Measurements from ENCODE around the gene ADAMTSL1. TPM values are rescaled to one million over a fixed set of nuclear protein-coding genes. Genes with fewer than 3 reads are reported as not detected.

ADAMTSL1 gene
- total RNA-seq, 1 experiment from 2014 or later: not detected

GRCh38 chr9:18848657-18849056 is 374.7 kb downstream of the ADAMTSL1 start:
- Histone ChIP-seq H3K9me3 (ENCODE audit: control insufficient read depth, insufficient read depth, low read depth, low read length) (no peaks in the 10 kb centered on the region), H3K27ac (ENCODE audit: low read length) (no peak overlapping the region), H3K4me1 (ENCODE audit: control insufficient read depth, insufficient read depth, low read length) (no peaks in the 10 kb centered on the region), H3K36me3 (ENCODE audit: control insufficient read depth, insufficient read depth, low read length) (no peaks in the 10 kb centered on the region), H3K27me3 (ENCODE audit: control insufficient read depth, insufficient read depth, low read length) (no peaks in the 10 kb centered on the region), H3K4me3 (ENCODE audit: low read depth in 2 of 2, low read length in 2 of 2) (no peak overlapping the region)
- ChIA-PET CTCF (no interaction called here), POLR2A (no interaction called here)
- intact Hi-C loops (cut with micrococcal nuclease; ENCODE audit: unreplicated experiment) (no loop called here), in situ Hi-C loops (cut with HindIII; ENCODE audit: low pct_unique_long_range_greater_than_20kb, low sequenced_read_pairs) (no loop called here)
- no peak for DNase-seq (ENCODE audit: low read depth, low spot score)
- TF ChIP-seq TCF7L2 (IDR thresholded peaks at IDR 0.05; ENCODE audit: low read depth, low read length) (no peak), SIN3A (IDR thresholded peaks at IDR 0.05; ENCODE audit: borderline replicate concordance, insufficient read depth, low read depth, low read length) (no peak), CTCF (IDR thresholded peaks at IDR 0.05) (no peak), REST (IDR thresholded peaks at IDR 0.05; ENCODE audit: insufficient read depth in 1 of 2, low read depth in 2 of 2, low read length in 1 of 2) (no peak), POLR2AphosphoS5 (IDR thresholded peaks at IDR 0.05; ENCODE audit: low read depth, low read length) (no peak)
- ATAC-seq: no peak
- no TSS peak for BruUV-seq (replicated peaks)

- no peak for TF ChIP-seq SIN3A (IDR thresholded peaks at IDR 0.05; ENCODE audit: borderline replicate concordance, insufficient read depth, low read depth, low read length)
- no peak for TF ChIP-seq REST (IDR thresholded peaks at IDR 0.05; ENCODE audit: insufficient read depth in 1 of 2, low read depth in 2 of 2, low read length in 1 of 2)
- TF ChIP-seq TCF7L2 (IDR thresholded peaks at IDR 0.05; ENCODE audit: low read depth, low read length): no peak
- TF ChIP-seq POLR2AphosphoS5 (IDR thresholded peaks at IDR 0.05; ENCODE audit: low read depth, low read length): no peak
- TF ChIP-seq CTCF (IDR thresholded peaks at IDR 0.05): no peak
- ATAC-seq: no peak
- Histone ChIP-seq H3K36me3 (ENCODE audit: control insufficient read depth, insufficient read depth, low read length) (no peaks in the 10 kb centered on the region), H3K4me1 (ENCODE audit: control insufficient read depth, insufficient read depth, low read length) (no peaks in the 10 kb centered on the region), H3K27ac (ENCODE audit: low read length) (no peak overlapping the region), H3K4me3 (ENCODE audit: low read depth in 2 of 2, low read length in 2 of 2) (no peak overlapping the region), H3K27me3 (ENCODE audit: control insufficient read depth, insufficient read depth, low read length) (no peaks in the 10 kb centered on the region), H3K9me3 (ENCODE audit: control insufficient read depth, insufficient read depth, low read depth, low read length) (no peaks in the 10 kb centered on the region)
- ChIA-PET CTCF (no interaction called here), POLR2A (no interaction called here)
- DNase-seq (ENCODE audit: low read depth, low spot score): no peak
- no TSS peak for BruUV-seq (replicated peaks)
- intact Hi-C loops (cut with micrococcal nuclease; ENCODE audit: unreplicated experiment): no loop called here
- in situ Hi-C loops (cut with HindIII; ENCODE audit: low pct_unique_long_range_greater_than_20kb, low sequenced_read_pairs): no loop called here
These were observed 375.3 kb downstream of the ADAMTSL1 start for GRCh38 chr9:18849270-18849669.

All from Panc1 (cell line).